IMR-90 (cell line): Measurements from ENCODE around the gene RBM48. TPM values are rescaled to one million over a fixed set of nuclear protein-coding genes. Genes with fewer than 3 reads are reported as not detected.

Experiments
- ATAC-seq: fragments of 200-7000 bp; cut with Tn5 transposase; 2 replicates; pipeline ENCODE4 v1.9.1; 2020; ENCODE audit warnings: low read depth, mild to moderate bottlenecking, moderate library complexity
- BruUV-seq: library from RNA; stranded (reverse); fragments of 400-500 nt; replicated peaks from 2 replicates; lab custom pipeline; 2021; lab: Mats Ljungman, UMichigan
- CTCF ChIA-PET: fragments of 300-600 bp; formaldehyde crosslinking; extraction: SDS; loops from one replicate; lab custom pipeline; 2021; ENCODE audit warnings: antibody characterized with exemption; lab: Yijun Ruan, JAX
- POLR2A ChIA-PET: fragments of 300-600 bp; sonication (Branson Sonifier 250); formaldehyde crosslinking; loops from one replicate; lab custom pipeline; 2022; ENCODE audit warnings: antibody characterized with exemption; ENCODE audit not compliant: unreplicated experiment; lab: Charles Lee
- DNase-seq: peaks from one replicate; pipeline ENCODE4 v3.0.0; 2013
- H2AFZ ChIP-seq: replicated peaks from 2 replicates; pipeline ENCODE3; 2013; ENCODE audit warnings: low read length, mild to moderate bottlenecking; ENCODE audit not compliant: poor library complexity
- H2AK5ac ChIP-seq: 2 replicates; pipeline ENCODE4 v1.6.1; 2013; ENCODE audit warnings: low read depth, low read length, inconsistent platforms
- H2AK9ac ChIP-seq: replicated peaks from 2 replicates; pipeline ENCODE3; 2013; ENCODE audit warnings: mild to moderate bottlenecking, low read depth, low read length, moderate library complexity; ENCODE audit not compliant: poor library complexity
- H2BK120ac ChIP-seq: 2 replicates; pipeline ENCODE4 v1.6.1; 2013; ENCODE audit warnings: low read depth, low read length, inconsistent platforms
- H2BK15ac ChIP-seq: 3 replicates; pipeline ENCODE4 v1.6.1; 2013; ENCODE audit warnings: low read depth, low read length, inconsistent platforms
- H2BK20ac ChIP-seq: 2 replicates; pipeline ENCODE4 v1.6.1; 2013; ENCODE audit warnings: low read depth, mild to moderate bottlenecking, inconsistent platforms, low read length, moderate library complexity
- H2BK5ac ChIP-seq: 2 replicates; pipeline ENCODE4 v1.6.1; 2013; ENCODE audit warnings: mild to moderate bottlenecking, low read depth, low read length, inconsistent platforms; ENCODE audit not compliant: poor library complexity, severe bottlenecking
- H3K14ac ChIP-seq: replicated peaks from 2 replicates; pipeline ENCODE4 v1.6.1; 2013; ENCODE audit warnings: low read depth, low read length, inconsistent platforms
- H3K18ac ChIP-seq: 2 replicates; pipeline ENCODE4 v1.6.1; 2013; ENCODE audit warnings: low read depth, low read length, control low read depth
- H3K23ac ChIP-seq: 2 replicates; pipeline ENCODE4 v1.6.1; 2013; ENCODE audit warnings: low read depth, low read length, inconsistent platforms
- H3K27ac ChIP-seq: 2 replicates; pipeline ENCODE4 v1.5.1; 2013; ENCODE audit warnings: mild to moderate bottlenecking, control low read depth, low read length; ENCODE audit not compliant: insufficient read depth
- H3K27me3 ChIP-seq: 2 replicates; pipeline ENCODE4 v1.6.1; 2013; ENCODE audit warnings: low read length; ENCODE audit not compliant: control insufficient read depth, insufficient read depth
- H3K36me3 ChIP-seq: 2 replicates; pipeline ENCODE4 v1.6.1; 2013; ENCODE audit warnings: low read length, mixed read lengths; ENCODE audit not compliant: control insufficient read depth, insufficient read depth
- H3K4ac ChIP-seq: 2 replicates; pipeline ENCODE4 v1.6.1; 2013; ENCODE audit warnings: low read depth, low read length, inconsistent platforms
- H3K4me1 ChIP-seq: 2 replicates; pipeline ENCODE4 v1.6.1; 2013; ENCODE audit warnings: low read length, mixed read lengths; ENCODE audit not compliant: control insufficient read depth, insufficient read depth
- H3K4me2 ChIP-seq: 2 replicates; pipeline ENCODE4 v1.6.1; 2013; ENCODE audit warnings: low read depth, mild to moderate bottlenecking, control low read depth, low read length, moderate library complexity
- H3K4me3 ChIP-seq: 2 replicates; pipeline ENCODE4 v1.5.1; 2013; ENCODE audit warnings: low read depth, mild to moderate bottlenecking, control low read depth, low read length, moderate library complexity; ENCODE audit not compliant: insufficient read depth
- H3K56ac ChIP-seq: 2 replicates; pipeline ENCODE4 v1.6.1; 2013; ENCODE audit warnings: low read length, inconsistent platforms; ENCODE audit not compliant: insufficient read depth; ENCODE audit errors: extremely low read depth
- H3K79me1 ChIP-seq, 2 experiments: 2 replicates each; pipeline ENCODE4 v1.6.1; 2013; ENCODE audit warnings: low read length in 2 of 2, inconsistent platforms in 1 of 2, low read depth in 1 of 2
- H3K9ac ChIP-seq: 2 replicates; pipeline ENCODE4 v1.6.1; 2013; ENCODE audit warnings: low read depth, low read length, control low read depth
- H3K9me1 ChIP-seq: 2 replicates; pipeline ENCODE4 v1.6.1; 2013; ENCODE audit warnings: low read length, inconsistent platforms; ENCODE audit not compliant: insufficient read depth
- H3K9me3 ChIP-seq: 2 replicates; pipeline ENCODE4 v1.6.1; 2013; ENCODE audit warnings: low read length; ENCODE audit not compliant: control insufficient read depth, insufficient read depth
- H4K20me1 ChIP-seq: 2 replicates; pipeline ENCODE4 v1.6.1; 2013; ENCODE audit warnings: low read length, inconsistent platforms; ENCODE audit not compliant: insufficient read depth
- H4K5ac ChIP-seq: 2 replicates; pipeline ENCODE4 v1.6.1; 2013; ENCODE audit warnings: mild to moderate bottlenecking, low read depth, low read length, control low read depth
- H4K8ac ChIP-seq, 2 experiments: 2 replicates each; pipeline ENCODE4 v1.6.1; 2013; ENCODE audit warnings: low read depth in 2 of 2, low read length in 2 of 2, control low read depth in 1 of 2, inconsistent platforms in 1 of 2
- H4K91ac ChIP-seq: 2 replicates; pipeline ENCODE4 v1.6.1; 2013; ENCODE audit warnings: low read depth, low read length, inconsistent platforms; ENCODE audit not compliant: insufficient read depth
- BHLHE40 ChIP-seq: fragments of 150-350 bp; IDR thresholded peaks from 2 replicates; pipeline ENCODE4 v1.6.1; 2016; ENCODE audit warnings: mild to moderate bottlenecking, low read depth, low read length
- CEBPB ChIP-seq: IDR thresholded peaks from 2 replicates; pipeline ENCODE4 v1.6.1; 2012; ENCODE audit warnings: low read depth, low read length, improper control_type of control experiment
- CHD1 ChIP-seq: IDR thresholded peaks from 2 replicates; pipeline ENCODE4 v1.6.1; 2012; ENCODE audit warnings: low read depth, low read length, improper control_type of control experiment
- FOS ChIP-seq: fragments of 150-350 bp; IDR thresholded peaks from 2 replicates; pipeline ENCODE4 v1.6.1; 2016; ENCODE audit warnings: low read depth, low read length
- MAFK ChIP-seq: IDR thresholded peaks from 2 replicates; pipeline ENCODE4 v1.6.1; 2012; ENCODE audit warnings: low read depth, low read length, improper control_type of control experiment
- MAZ ChIP-seq: IDR thresholded peaks from 2 replicates; pipeline ENCODE4 v1.6.1; 2012; ENCODE audit warnings: low read depth, mild to moderate bottlenecking, low read length, improper control_type of control experiment, moderate library complexity, borderline replicate concordance
- MXI1 ChIP-seq: IDR thresholded peaks from 2 replicates; pipeline ENCODE4 v1.6.1; 2012; ENCODE audit warnings: low read depth, mild to moderate bottlenecking, low read length, moderate library complexity, borderline replicate concordance
- NFE2L2 ChIP-seq: fragments of 150-350 bp; IDR thresholded peaks from 2 replicates; pipeline ENCODE4 v1.6.1; 2016; ENCODE audit warnings: low read depth, mild to moderate bottlenecking, low read length
- POLR2A ChIP-seq: IDR thresholded peaks from 2 replicates; pipeline ENCODE4 v1.6.1; 2012; ENCODE audit warnings: mild to moderate bottlenecking, low read depth, low read length
- RAD21 ChIP-seq: IDR thresholded peaks from 2 replicates; pipeline ENCODE4 v1.6.1; 2012; ENCODE audit warnings: low read length, improper control_type of control experiment
- RCOR1 ChIP-seq: IDR thresholded peaks from 2 replicates; pipeline ENCODE4 v1.6.1; 2012; ENCODE audit warnings: mild to moderate bottlenecking, low read length, improper control_type of control experiment; ENCODE audit not compliant: insufficient replicate concordance
- RFX5 ChIP-seq: IDR thresholded peaks from 2 replicates; pipeline ENCODE4 v1.8.0; 2012; ENCODE audit warnings: low read depth, mild to moderate bottlenecking, low read length, moderate library complexity
- SMC3 ChIP-seq: fragments of 150-350 bp; IDR thresholded peaks from 2 replicates; pipeline ENCODE4 v1.6.1; 2016; ENCODE audit warnings: low read depth, mild to moderate bottlenecking, antibody characterized with exemption, low read length, moderate library complexity
- WGBS, 2 experiments: methylation state at CpG; one replicate each; pipeline versions ENCODE4 v1.1.5 to v1.1.7; 2013; ENCODE audit warnings: missing lambda C conversion rate in 2 of 2; ENCODE audit not compliant: insufficient read length in 1 of 2; ENCODE audit errors: extremely low coverage in 2 of 2; 5-methylcytosine and 5-hydroxymethylcytosine counted together
- dilution Hi-C: fragments of 300-500 bp; cut with HindIII; formaldehyde crosslinking; loops from one replicate; pipeline ENCODE4 v1.14.3; 2018; ENCODE audit warnings: low sequenced_read_pairs; ENCODE audit not compliant: unreplicated experiment
- in situ Hi-C: fragments of 300-500 bp; cut with MboI; formaldehyde crosslinking; loops from 3 replicates; pipeline ENCODE4 v1.14.3; 2019; ENCODE audit warnings: low sequenced_read_pairs, inconsistent platforms, mixed read lengths
- intact Hi-C: fragments of 100-400 bp; cut with micrococcal nuclease; formaldehyde crosslinking; loops from 2 replicates; pipeline ENCODE4 v1.10.0; 2022
- polyA plus RNA-seq, 3 experiments: library from polyadenylated mRNA; depleted of rRNA; stranded (reverse); fragments of >200 nt; gene quantifications; 2 replicates each; pipeline ENCODE4 v1.2.3, GENCODE V29; 2012; ENCODE audit warnings: low replicate concordance in 1 of 3
- total RNA-seq: library from RNA; depleted of rRNA; stranded (reverse); fragments of >200 nt; gene quantifications from 2 replicates; pipeline ENCODE4 v1.2.3, GENCODE V29; 2012
- TF ChIP-seq, protein P1 (sequence below): fragments of 150-350 bp; IDR thresholded peaks from 2 replicates; pipeline ENCODE4 v1.6.1; 2017; ENCODE audit warnings: mild to moderate bottlenecking, antibody characterized with exemption, low read length, low read depth
- TF ChIP-seq, protein P2 (sequence below): conservative IDR thresholded peaks from 2 replicates; pipeline ENCODE4 v1.5.1; 2012; ENCODE audit warnings: mild to moderate bottlenecking, low read depth, low read length, improper control_type of control experiment

RBM48 gene
- total and polyA plus RNA-seq, 2 of the 4 experiments (the other 2 are of a cell fraction): 5.1 to 5.6 TPM

DNA sequence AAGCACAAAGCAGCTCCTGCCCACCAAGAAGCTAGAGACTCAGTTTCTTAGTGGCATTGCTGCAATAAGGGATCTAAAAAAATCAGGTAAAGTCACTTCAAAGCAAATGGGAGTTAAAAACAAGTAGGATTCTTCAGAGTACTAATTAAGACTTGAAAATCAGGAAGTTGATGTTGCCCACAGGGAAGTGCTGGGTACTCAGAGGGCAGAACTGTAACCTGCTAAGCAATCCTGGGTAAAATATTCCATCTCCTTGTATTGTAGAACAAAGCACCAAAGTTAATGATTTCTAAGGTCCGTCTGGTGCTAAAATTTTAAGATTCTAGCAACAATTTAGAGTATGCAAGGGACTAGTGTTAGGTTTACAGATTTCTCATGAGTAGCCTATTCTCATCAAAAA is 8.6 kb upstream of the RBM48 start:
- H3K4me1 ChIP-seq: no peaks in the 10 kb centered on the region
- ChIA-PET CTCF (no interaction called here), POLR2A (no interaction called here)
- peaks cover 6% of the 10 kb centered on the region; the same call in 1 of the 2 replicates for H3K36me3 ChIP-seq
- H4K20me1 ChIP-seq: no peaks in the 10 kb centered on the region
- H3K4me2 ChIP-seq: no peak overlapping the region
- H3K4ac ChIP-seq: no peak overlapping the region
- no peak overlapping the region for H2AFZ ChIP-seq
- no peaks in the 10 kb centered on the region for H3K27me3 ChIP-seq
- in situ Hi-C loops: no loop called here
- BruUV-seq: no TSS peak
- no peak overlapping the region for H2BK20ac ChIP-seq
- H2BK120ac ChIP-seq: no peak overlapping the region
- H2AK9ac ChIP-seq: no peak overlapping the region
- no peak overlapping the region for H4K5ac ChIP-seq
- H2BK5ac ChIP-seq: no peak overlapping the region
- H3K9me3 ChIP-seq: no peaks in the 10 kb centered on the region
- H3K18ac ChIP-seq: no peak overlapping the region
- no peak overlapping the region for H3K56ac ChIP-seq
- no peak overlapping the region for H4K8ac ChIP-seq
- dilution Hi-C loops: no loop called here
- H3K4me3 ChIP-seq: no peak overlapping the region
- intact Hi-C loops: no loop called here
- no peak overlapping the region for H2AK5ac ChIP-seq
- no peak for ATAC-seq
- no peak for DNase-seq
- WGBS, 2 experiments: no CpG with 5 or more reads among the region's 1 CpG
- TF ChIP-seq FOS (no peak), MXI1 (no peak), RFX5 (no peak), RCOR1 (no peak), CHD1 (no peak), BHLHE40 (no peak), SMC3 (no peak), POLR2A (no peak), MAZ (no peak), RAD21 (no peak), NFE2L2 (no peak), CEBPB (no peak), MAFK (no peak)
- TF ChIP-seq, protein P1, sequence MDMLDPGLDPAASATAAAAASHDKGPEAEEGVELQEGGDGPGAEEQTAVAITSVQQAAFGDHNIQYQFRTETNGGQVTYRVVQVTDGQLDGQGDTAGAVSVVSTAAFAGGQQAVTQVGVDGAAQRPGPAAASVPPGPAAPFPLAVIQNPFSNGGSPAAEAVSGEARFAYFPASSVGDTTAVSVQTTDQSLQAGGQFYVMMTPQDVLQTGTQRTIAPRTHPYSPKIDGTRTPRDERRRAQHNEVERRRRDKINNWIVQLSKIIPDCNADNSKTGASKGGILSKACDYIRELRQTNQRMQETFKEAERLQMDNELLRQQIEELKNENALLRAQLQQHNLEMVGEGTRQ: no peak
- TF ChIP-seq, protein P2, sequence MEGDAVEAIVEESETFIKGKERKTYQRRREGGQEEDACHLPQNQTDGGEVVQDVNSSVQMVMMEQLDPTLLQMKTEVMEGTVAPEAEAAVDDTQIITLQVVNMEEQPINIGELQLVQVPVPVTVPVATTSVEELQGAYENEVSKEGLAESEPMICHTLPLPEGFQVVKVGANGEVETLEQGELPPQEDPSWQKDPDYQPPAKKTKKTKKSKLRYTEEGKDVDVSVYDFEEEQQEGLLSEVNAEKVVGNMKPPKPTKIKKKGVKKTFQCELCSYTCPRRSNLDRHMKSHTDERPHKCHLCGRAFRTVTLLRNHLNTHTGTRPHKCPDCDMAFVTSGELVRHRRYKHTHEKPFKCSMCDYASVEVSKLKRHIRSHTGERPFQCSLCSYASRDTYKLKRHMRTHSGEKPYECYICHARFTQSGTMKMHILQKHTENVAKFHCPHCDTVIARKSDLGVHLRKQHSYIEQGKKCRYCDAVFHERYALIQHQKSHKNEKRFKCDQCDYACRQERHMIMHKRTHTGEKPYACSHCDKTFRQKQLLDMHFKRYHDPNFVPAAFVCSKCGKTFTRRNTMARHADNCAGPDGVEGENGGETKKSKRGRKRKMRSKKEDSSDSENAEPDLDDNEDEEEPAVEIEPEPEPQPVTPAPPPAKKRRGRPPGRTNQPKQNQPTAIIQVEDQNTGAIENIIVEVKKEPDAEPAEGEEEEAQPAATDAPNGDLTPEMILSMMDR: no peak
- no peak overlapping the region for H2BK15ac ChIP-seq
- H3K14ac ChIP-seq: no peak overlapping the region
- H3K9ac ChIP-seq: no peak overlapping the region
- H3K27ac ChIP-seq: no peak overlapping the region
- H3K9me1 ChIP-seq: no peaks in the 10 kb centered on the region
- H3K79me1 ChIP-seq: peaks cover 4 to 13% of the 10 kb centered on the region in 2 experiments; a peak in 3 of 4 replicates
- no peak overlapping the region for H3K23ac ChIP-seq
- H4K91ac ChIP-seq: no peak overlapping the region
